Measurements from ENCODE around the gene PIK3R5. TPM values are rescaled to one million over a fixed set of nuclear protein-coding genes. Genes with fewer than 3 reads are reported as not detected.
"Not testable (repeated sequence)": the region's sequence is repeated elsewhere in the genome, so short reads cannot be mapped to it uniquely, and the experiment has no call there.

Gene PIK3R5
- polyA plus RNA-seq, 2 of the 4 experiments (the other 2 are of a cell fraction): 0.01 TPM; not detected in 1

DNA sequence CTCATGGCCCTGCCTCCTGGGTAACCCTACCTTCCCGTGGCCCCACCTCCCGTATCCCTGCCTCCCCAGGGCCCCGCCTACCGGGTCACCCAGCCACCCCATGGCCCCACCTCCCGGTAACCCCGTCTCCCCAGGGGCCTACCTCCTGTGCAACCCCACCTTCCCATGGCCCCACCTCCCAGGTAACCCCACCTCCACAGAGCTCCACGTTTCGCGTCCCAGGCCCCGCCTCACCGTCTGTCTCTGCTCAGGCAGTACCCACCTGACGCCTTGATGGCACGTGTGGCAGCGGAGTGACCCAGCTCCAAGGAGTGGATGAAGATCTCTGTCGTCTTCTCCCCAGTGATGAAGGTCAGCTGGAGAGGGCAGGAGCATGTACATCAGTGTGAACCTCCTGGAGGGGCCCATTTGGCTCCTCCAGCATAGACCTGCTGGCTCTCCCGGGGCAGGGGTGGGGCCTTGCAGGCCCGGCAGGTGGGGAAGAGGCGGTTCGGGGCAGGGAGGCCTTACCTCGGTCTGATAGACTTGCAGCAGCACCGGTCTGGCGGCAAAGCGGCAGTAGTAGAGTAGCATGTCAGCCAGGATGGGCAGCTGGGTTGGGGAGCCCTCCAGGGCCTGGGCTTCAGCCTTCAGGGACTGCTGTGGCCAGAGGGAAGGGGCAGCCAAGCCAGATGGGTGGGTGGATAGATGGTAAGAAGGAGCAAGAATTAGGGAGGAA lies 79.4 kb downstream of the PIK3R5 start:
- DNase-seq (ENCODE audit: low read depth in 1 of 2, low spot score in 1 of 2) (no peak), ATAC-seq (no peak), FAIRE-seq (no peak)
- ChIA-PET CTCF (interaction anchor here (1.8 to 10.8 kb wide), 2 partner anchors 9 to 110 kb away, joined by 16 to 158 read pairs; no protein-coding TSS in a partner anchor), POLR2A (no interaction called here)
- Histone ChIP-seq H3K27ac (no peak overlapping the region), H3K4me2 (no peak overlapping the region), H3K4me3 (no peak overlapping the region), H3K4me1 (0 out of 3 replicates have a peak, but pooled peaks cover 3% of the 10 kb centered on the region), H3K9me3 (no peaks in the 10 kb centered on the region)
- TF ChIP-seq, protein P1, sequence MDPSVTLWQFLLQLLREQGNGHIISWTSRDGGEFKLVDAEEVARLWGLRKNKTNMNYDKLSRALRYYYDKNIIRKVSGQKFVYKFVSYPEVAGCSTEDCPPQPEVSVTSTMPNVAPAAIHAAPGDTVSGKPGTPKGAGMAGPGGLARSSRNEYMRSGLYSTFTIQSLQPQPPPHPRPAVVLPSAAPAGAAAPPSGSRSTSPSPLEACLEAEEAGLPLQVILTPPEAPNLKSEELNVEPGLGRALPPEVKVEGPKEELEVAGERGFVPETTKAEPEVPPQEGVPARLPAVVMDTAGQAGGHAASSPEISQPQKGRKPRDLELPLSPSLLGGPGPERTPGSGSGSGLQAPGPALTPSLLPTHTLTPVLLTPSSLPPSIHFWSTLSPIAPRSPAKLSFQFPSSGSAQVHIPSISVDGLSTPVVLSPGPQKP (IDR thresholded peaks at IDR 0.05; ENCODE audit: low read depth, low read length): no peak
- TF ChIP-seq CHD2 (IDR thresholded peaks at IDR 0.05; ENCODE audit: low read length, partially characterized antibody) (no peak), GATA3 (IDR thresholded peaks at IDR 0.05; ENCODE audit: borderline replicate concordance) (no peak), POLR2AphosphoS2 (conservative IDR thresholded peaks at IDR 0.05; ENCODE audit: low read length) (no peak), CBX8 (IDR thresholded peaks at IDR 0.05) (no peak), MAZ (IDR thresholded peaks at IDR 0.05; ENCODE audit: borderline replicate concordance, low read depth, low read length) (no peak), KDM5A (IDR thresholded peaks at IDR 0.05) (no peak), NFE2L2 (conservative IDR thresholded peaks at IDR 0.05; ENCODE audit: low read length) (no peak), TP53 (CRISPR knock-in tag; IDR thresholded peaks at IDR 0.05) (no peak)
- TF ChIP-seq, protein P2, sequence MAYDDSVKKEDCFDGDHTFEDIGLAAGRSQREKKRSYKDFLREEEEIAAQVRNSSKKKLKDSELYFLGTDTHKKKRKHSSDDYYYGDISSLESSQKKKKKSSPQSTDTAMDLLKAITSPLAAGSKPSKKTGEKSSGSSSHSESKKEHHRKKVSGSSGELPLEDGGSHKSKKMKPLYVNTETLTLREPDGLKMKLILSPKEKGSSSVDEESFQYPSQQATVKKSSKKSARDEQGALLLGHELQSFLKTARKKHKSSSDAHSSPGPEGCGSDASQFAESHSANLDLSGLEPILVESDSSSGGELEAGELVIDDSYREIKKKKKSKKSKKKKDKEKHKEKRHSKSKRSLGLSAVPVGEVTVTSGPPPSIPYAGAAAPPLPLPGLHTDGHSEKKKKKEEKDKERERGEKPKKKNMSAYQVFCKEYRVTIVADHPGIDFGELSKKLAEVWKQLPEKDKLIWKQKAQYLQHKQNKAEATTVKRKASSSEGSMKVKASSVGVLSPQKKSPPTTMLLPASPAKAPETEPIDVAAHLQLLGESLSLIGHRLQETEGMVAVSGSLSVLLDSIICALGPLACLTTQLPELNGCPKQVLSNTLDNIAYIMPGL (CRISPR knock-in tag; IDR thresholded peaks at IDR 0.05; ENCODE audit: borderline replicate concordance): no peak
- 93% methylated on average over 15 of the region's 23 CpGs for WGBS (ENCODE audit: missing lambda C conversion rate)

DNA sequence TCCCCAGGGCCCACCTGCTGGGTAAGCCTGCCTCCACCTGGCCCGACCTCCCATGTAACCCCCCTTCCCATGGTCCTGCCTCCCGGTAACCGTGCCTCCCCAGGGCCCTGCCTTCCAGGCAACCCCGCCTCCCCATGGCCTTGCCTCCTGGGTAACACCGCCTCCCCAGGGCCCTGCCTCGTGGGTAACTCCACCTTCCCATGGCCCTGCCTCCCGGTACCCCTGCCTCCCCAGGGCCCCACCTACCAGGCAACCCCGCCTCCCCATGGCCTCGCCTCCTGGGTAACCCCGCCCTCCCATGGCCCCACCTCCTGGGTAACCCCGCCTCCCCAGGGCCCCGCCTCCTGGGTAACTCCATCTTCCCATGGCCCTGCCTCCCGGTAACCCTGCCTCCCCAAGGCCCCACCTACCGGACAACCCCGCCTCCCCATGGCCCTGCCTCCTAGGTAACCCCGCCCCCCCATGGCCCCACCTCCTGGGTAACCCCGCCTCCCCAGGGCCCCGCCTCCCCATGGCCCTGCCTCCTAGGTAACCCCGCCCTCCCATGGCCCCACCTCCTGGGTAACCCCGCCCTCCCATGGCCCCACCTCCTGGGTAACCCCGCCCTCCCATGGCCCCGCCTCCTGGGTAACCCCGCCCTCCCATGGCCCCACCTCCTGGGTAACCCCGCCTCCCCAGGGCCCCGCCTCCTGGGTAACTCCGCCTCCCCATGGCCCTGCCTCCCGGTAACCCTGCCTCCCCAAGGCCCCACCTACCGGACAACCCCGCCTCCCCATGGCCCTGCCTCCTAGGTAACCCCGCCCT lies 80.1 kb downstream of the PIK3R5 start:
- H3K27ac ChIP-seq, H3K4me3 ChIP-seq, H3K4me1 ChIP-seq, POLR2A ChIA-PET, H3K4me2 ChIP-seq, FAIRE-seq, H3K9me3 ChIP-seq: not testable (repeated sequence)
- ATAC-seq (peak in 1 of 2 experiments; percentile 3; a peak in 2 of 6 replicates), DNase-seq (ENCODE audit: low read depth in 1 of 2, low spot score in 1 of 2) (peak in 1 of 2 experiments; percentile 36)
- CTCF ChIA-PET: interaction anchor here (1.8 to 10.8 kb wide), 2 partner anchors 10 to 111 kb away, joined by 16 to 158 read pairs; no protein-coding TSS in a partner anchor
- WGBS (ENCODE audit: missing lambda C conversion rate): 47% methylated on average over 4 of the region's 30 CpGs

DNA sequence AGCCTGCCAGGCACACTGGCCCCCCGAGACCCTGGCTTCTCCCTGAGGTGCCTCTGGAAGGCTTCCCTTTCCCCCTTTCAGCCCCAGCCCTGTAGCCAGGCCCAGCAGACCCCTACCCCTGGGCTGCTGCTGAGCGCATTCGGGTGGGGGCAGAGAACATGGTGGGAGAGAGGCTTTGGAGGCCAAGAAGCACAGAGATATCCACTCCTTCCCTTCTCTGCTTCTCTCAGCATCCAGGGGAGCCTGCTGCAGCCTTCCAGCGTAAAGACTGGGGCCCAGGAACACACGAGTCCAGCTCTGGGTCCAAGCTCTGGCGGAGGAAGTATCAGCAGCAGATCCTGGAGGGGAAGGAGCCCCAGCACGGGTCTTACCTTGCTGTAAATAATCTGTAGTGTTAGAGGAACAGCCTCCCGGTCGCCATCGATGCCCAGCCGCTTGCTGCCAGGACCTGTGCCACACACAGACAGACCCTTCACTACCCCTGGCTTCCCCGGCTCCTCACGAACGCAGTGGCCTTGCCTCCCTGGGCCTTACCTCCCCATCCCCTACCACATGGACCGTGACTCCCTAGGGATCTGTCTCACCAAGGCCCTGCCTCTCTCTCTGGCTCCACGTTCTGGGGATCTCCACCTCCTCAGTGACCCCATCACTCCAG lies 81.0 kb downstream of the PIK3R5 start:
- FAIRE-seq: no peak
- ChIA-PET CTCF (interaction anchor here (1.2 kb wide), 1 partner anchor 10 kb away, joined by 7 read pairs; no protein-coding TSS in a partner anchor), POLR2A (no interaction called here)
- Histone ChIP-seq H3K4me1 (0 out of 3 replicates have a peak, but pooled peaks cover 3% of the 10 kb centered on the region), H3K27ac (no peak overlapping the region), H3K4me3 (no peak overlapping the region), H3K9me3 (no peaks in the 10 kb centered on the region), H3K4me2 (no peak overlapping the region)
- no peak for ATAC-seq
- WGBS (ENCODE audit: missing lambda C conversion rate): 85% methylated on average over 16 of the region's 16 CpGs
- DNase-seq (ENCODE audit: low read depth in 1 of 2, low spot score in 1 of 2): no peak
- TF ChIP-seq CEBPB (IDR thresholded peaks at IDR 0.05) (no peak), HOXA7 (CRISPR knock-in tag; IDR thresholded peaks at IDR 0.05) (no peak), POLR2AphosphoS2 (conservative IDR thresholded peaks at IDR 0.05; ENCODE audit: low read length) (no peak), RNF2 (IDR thresholded peaks at IDR 0.05; ENCODE audit: borderline replicate concordance, low read depth) (no peak), CHD2 (IDR thresholded peaks at IDR 0.05; ENCODE audit: low read length, partially characterized antibody) (no peak), CBX2 (IDR thresholded peaks at IDR 0.05; ENCODE audit: borderline replicate concordance, low read depth) (no peak)
- TF ChIP-seq, protein P2 (CRISPR knock-in tag; IDR thresholded peaks at IDR 0.05; ENCODE audit: borderline replicate concordance): no peak
- TF ChIP-seq, protein P3, sequence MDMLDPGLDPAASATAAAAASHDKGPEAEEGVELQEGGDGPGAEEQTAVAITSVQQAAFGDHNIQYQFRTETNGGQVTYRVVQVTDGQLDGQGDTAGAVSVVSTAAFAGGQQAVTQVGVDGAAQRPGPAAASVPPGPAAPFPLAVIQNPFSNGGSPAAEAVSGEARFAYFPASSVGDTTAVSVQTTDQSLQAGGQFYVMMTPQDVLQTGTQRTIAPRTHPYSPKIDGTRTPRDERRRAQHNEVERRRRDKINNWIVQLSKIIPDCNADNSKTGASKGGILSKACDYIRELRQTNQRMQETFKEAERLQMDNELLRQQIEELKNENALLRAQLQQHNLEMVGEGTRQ (IDR thresholded peaks at IDR 0.05): no peak
- TF ChIP-seq, protein P4, sequence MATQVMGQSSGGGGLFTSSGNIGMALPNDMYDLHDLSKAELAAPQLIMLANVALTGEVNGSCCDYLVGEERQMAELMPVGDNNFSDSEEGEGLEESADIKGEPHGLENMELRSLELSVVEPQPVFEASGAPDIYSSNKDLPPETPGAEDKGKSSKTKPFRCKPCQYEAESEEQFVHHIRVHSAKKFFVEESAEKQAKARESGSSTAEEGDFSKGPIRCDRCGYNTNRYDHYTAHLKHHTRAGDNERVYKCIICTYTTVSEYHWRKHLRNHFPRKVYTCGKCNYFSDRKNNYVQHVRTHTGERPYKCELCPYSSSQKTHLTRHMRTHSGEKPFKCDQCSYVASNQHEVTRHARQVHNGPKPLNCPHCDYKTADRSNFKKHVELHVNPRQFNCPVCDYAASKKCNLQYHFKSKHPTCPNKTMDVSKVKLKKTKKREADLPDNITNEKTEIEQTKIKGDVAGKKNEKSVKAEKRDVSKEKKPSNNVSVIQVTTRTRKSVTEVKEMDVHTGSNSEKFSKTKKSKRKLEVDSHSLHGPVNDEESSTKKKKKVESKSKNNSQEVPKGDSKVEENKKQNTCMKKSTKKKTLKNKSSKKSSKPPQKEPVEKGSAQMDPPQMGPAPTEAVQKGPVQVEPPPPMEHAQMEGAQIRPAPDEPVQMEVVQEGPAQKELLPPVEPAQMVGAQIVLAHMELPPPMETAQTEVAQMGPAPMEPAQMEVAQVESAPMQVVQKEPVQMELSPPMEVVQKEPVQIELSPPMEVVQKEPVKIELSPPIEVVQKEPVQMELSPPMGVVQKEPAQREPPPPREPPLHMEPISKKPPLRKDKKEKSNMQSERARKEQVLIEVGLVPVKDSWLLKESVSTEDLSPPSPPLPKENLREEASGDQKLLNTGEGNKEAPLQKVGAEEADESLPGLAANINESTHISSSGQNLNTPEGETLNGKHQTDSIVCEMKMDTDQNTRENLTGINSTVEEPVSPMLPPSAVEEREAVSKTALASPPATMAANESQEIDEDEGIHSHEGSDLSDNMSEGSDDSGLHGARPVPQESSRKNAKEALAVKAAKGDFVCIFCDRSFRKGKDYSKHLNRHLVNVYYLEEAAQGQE (IDR thresholded peaks at IDR 0.05): no peak
- TF ChIP-seq, protein P5, sequence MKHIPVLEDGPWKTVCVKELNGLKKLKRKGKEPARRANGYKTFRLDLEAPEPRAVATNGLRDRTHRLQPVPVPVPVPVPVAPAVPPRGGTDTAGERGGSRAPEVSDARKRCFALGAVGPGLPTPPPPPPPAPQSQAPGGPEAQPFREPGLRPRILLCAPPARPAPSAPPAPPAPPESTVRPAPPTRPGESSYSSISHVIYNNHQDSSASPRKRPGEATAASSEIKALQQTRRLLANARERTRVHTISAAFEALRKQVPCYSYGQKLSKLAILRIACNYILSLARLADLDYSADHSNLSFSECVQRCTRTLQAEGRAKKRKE (CRISPR knock-in tag; IDR thresholded peaks at IDR 0.05; ENCODE audit: low read depth): no peak

All from A549 (cell line).